ENCODE results near the gene HSF5.
"Not testable (repeated sequence)": the region's sequence is repeated elsewhere in the genome, so short reads cannot be mapped to it uniquely, and the experiment has no call there.

Gene HSF5

DNA sequence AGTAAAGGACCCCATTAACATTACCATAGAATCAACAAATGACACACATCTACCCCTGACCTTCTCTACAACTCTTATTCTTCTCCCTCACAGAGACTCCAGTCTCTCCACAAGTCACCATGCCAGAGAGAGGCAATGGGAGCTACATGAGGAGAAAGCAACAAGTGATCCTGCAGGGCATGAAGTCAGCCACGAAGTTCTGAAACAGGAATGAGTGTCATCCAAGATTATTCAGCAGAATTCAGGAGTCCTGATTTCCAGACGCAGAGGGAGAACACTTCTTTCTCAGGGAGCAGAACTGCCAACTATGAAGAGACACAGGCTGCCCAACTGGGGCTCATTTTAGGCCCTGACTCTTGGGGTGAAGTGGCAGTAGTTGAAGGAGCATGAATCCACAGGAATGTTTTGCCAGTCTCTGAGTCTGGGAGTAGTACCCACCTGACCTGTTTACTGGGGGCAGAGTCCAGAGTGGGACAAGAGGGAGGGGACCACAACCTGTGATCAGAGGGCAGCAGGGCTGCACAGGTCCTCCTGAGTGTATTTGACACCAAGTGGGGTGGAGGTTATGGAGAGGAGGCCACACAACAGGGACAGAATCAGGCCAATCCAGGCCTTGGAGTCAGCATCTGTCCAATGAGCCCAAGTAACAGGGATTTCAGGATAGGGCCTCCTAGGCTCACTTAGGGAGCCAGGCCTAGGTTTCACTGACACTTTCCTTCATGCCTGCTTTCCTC lies 28.6 kb upstream of the HSF5 start:
- no peak for DNase-seq (ENCODE audit: low spot score)

- no peak for DNase-seq (ENCODE audit: low spot score)
Measured at GRCh38 chr17:58515286-58515685, 27.1 kb upstream of the HSF5 start.

DNA sequence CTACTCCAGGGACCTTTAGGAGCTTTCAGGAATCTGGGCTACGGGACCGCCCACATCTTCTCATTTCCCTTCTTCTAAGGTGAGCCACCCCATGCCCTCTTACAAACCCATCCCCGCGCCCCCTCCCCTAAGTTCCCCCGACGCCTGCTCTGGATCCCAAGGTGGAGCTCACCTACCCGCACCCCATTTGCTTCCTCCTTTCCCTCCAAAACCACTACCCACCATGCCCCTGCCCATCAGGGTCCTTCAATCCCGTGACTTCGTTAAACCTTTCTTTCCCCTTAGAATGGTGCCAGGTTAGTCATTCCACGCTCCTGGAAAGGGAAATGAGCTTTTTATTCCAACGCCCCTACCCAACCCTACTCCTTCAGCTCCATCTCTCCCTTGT lies 26.6 kb upstream of the HSF5 start:
- DNase-seq (ENCODE audit: low spot score), result no peak

- peak; percentile 79 for DNase-seq (ENCODE audit: low spot score)
Measured at GRCh38 chr17:58513965-58514769, 26.0 kb upstream of the HSF5 start, which contains the start of gene MTMR4. MTMR4 (minus strand) TSS chr17:58514638; CDS start chr17:58514407, 231 bp downstream.

- DNase-seq (ENCODE audit: low spot score), result no peak
Measured at GRCh38 chr17:58513267-58513964, 25.2 kb upstream of the HSF5 start.

GRCh38 chr17:58510075-58510474 lies 21.9 kb upstream of the HSF5 start:
- DNase-seq (ENCODE audit: low spot score), result no peak

GRCh38 chr17:58508341-58509067 lies 20.3 kb upstream of the HSF5 start:
- no peak for DNase-seq (ENCODE audit: low spot score)

DNA sequence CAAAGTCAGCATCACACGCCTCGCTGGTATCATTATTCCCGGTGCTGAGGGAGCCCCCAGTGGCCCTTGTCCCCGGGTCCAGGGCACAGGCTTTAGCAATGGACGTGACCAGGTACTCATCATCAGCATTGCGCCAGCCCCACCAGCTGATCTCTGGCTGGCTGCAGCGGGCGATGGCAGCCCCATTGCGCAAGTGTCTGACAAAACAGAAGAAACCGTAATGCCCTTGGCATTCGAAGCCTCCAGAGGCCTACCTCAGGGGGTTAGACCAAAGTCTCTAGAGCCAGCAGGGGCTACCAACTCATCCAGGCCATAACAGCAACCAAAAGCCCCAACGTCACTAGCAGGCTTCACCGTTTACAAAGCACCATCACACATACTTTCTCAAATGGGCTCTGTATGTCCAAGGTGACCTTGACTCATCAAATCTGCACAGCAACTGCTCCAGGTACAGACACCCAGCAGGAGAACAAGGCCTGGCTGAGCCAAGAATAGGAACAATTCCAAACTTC lies 19.0 kb upstream of the HSF5 start:
- DNase-seq (ENCODE audit: low spot score), result no peak

DNA sequence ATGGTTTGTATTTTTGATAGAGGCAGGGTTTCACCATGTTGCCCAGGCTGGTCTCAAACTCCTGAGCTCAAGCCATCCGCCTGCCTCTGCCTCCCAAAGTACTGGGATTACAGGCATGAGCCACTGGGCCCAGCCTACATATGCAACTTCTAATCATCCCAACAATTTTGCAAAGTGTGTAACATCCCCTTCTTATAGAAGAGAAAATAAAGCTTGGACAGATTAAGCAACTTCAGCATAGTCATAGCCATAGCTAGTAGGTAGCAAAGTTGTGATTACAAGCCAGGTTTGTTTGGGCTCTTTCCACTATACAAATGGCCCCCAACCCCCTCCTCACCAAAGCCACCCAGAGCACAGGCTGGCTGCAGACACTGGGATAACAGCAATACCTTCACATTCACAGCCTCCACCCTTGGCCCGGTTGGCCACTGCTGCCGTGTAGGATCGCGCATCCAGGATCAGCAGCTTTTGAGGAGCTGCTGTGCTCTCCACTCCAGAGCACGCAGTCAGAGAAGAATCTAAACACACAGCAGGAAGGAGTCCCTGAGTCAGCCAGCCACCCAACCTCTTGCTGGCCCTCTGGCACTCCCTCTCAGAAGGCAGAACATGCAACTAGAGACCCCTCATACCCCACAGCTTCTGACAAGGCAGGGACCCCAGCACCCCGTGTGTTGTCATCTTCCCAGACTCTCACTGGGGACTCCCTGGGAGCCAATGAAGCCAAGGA lies 18.3 kb upstream of the HSF5 start:
- no peak for DNase-seq (ENCODE audit: low spot score)

DNA sequence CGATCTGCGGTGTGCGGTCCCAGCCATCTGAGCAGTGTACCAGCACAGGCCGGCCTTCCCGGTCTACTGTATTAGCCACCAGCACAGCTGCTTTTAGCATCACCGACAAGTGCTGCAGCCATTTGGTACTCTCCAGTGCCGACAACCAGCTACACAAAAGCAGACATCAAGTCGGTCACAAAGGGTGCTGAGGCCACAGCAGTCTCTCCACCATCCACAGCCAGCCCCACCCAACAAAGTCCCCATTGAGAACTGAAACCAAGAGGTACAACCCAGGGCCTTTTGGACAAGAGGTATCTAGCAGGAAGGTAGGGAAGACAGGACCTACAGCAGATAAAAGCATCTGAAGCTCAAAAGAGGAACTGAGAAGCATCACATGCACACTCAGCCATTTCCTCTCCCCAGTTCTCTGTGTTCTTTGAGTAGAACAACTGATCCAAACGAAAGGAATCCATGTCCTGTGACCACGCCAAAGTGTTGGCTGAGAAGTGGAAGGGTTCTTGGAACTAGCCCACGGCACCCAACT lies 16.7 kb upstream of the HSF5 start:
- peak; percentile 40 for DNase-seq (ENCODE audit: low spot score)

DNA sequence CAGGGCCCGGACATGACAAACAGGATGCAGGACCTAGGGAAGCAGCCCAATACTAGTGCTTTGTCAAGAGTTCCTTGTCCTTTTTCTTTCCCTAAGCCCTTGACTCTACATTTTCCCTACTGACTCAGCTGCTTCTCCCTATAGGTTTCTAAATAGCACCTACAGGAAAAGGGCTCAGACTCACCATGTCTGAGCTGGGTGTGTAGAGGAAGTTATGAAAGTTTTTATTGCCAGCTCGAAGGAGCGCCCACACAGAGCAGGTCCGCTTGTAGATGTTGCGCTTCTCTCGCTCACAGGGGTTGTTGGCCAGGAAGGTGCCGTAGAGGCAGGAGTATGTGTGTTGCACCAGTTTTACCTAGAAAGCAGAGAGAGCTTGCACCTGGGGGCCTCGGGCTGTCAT lies 15.7 kb upstream of the HSF5 start:
- no peak for DNase-seq (ENCODE audit: low spot score)

DNA sequence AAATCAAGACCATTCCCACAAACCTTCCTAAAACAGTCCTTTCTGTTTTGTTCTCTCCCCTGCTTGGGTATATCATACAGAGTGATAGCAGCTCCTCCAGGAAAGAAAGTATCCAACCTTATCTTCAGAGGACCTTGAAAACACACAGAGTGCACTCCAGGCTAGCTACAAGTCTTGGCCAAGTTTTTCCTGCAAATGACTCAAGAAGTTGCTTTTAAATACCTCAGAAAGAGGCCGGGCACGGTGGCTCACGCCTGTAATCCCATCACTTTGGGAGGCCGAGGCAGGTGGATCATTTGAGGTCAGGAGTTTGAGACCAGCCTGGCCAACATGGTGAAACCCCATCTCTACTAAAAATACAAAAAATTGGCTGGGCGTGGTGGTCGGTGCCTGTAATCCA lies 14.9 kb upstream of the HSF5 start:
- DNase-seq (ENCODE audit: low spot score), result not testable (repeated sequence)

DNA sequence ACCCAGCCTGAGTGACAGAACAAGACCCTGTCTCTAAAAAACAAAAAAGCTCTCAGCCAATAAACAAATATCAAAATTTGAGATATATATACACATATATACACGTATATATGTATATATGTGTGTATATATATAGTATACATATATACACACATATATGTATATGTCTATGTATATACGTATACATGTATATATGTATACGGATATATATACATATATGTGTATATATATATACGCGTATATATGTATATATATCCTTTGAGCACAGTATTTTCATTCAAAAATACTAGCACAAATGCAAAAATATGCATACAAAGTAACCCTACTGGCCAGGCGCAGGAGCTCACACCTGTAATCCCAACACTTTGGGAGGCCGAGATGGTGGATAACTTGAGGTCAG lies 13.2 kb upstream of the HSF5 start:
- no peak for DNase-seq (ENCODE audit: low spot score)

GRCh38 chr17:58498177-58498828 lies 10.1 kb upstream of the HSF5 start:
- no peak for DNase-seq (ENCODE audit: low spot score)

DNA sequence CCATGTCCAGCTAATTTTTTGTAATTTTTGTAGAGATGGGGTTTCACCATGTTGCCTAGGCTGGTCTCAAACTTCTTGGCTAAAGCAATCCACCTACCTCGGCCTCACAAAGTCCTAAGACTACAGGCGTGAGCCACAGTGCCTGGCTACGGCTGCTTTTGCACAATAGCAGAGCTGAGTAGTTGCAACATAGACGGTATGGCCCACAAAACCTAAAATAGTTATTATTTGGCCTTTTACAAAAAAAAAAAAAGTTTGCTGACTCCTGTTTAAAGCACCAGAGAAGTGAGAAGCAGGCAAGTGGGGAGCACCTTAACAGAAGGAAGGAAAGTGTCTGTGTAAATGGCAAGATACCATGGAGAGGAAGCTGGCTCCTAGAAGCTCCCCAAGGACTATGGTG lies 5.3 kb upstream of the HSF5 start:
- DNase-seq (ENCODE audit: low spot score), result no peak

DNA sequence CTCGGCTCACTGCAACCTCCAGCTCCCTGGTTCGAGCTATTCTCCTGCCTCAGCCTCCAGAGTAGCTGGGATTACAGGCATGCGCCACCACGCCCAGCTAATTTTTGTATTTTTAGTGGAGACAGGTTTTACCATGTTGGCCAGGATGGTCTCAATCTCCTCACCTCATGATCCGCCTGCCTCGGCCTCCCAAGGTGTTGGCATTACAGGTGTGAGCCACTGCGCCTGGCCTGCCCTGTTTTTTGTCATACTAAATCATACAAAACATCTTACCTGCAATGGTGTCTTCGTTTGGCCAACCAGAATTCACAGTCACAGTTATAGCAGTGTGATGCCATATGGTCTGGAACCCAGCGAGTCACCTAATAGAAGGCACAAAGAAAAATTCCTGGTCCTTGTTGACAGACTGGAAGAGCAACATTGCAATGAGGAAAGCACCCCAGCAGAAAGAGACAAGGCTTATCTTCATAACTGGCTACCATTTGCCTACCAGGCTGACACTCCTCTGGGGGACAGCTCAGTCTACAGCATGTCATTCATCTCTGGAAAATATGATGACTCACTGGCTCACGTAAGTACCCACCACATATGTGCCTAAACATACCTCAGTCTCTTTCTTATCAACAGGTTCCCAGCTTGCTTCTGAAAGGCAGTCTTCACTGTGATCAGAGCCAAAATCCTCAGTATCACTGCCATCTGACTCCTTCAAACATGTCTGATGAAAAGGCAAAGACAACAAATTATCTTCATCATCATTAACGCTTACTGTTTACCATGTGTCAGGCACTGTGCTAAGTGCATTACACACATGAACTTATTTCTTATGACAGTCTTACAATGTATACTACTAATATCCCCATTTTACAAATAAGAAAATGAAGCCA lies 4.3 kb upstream of the HSF5 start:
- DNase-seq (ENCODE audit: low spot score), result no peak

DNA sequence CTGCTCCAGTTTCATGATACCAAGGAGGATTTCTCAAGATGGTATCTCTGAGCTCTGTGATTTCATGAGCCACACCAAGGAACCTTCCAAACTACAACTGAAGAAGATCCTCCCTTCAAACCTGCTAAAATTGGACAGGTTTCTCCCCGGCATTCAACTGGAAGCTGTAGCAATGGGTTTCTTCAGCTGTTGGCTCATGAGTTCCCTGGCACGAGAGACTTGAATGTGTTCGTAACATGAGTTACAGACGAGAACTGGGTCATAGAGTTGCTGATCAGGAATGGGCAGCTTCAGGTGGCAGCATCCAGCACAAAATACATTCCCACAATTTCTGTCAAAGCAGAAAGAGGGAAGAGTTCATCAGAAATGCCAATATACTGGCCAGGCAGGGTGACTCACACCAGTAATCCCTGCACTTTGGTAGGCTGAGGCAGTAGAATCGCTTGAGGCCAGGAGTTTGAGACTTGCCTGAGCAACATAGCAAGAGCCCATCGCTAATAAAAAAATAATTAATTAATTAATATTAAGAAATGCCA lies 3.4 kb upstream of the HSF5 start:
- DNase-seq (ENCODE audit: low spot score), result no peak

GRCh38 chr17:58488428-58488890 lies 251 bp upstream of the HSF5 start:
- no peak for DNase-seq (ENCODE audit: low spot score)

- DNase-seq (ENCODE audit: low spot score), result no peak
Measured at GRCh38 chr17:58484600-58484999, 3.6 kb downstream of the HSF5 start.
